HG02943 (cell line): ENCODE measurements around the gene GPR176.
"Not testable (repeated sequence)": the region's sequence is repeated elsewhere in the genome, so short reads cannot be mapped to it uniquely, and the experiment has no call there.

Experiments used
- ATAC-seq: cut with Tn5 transposase; IDR thresholded peaks from one replicate; pipeline ENCODE4 v1.9.1; 2021; ENCODE audit warnings: mild to moderate bottlenecking, low read depth, moderate library complexity; ENCODE audit not compliant: unreplicated experiment

The GPR176 gene

DNA sequence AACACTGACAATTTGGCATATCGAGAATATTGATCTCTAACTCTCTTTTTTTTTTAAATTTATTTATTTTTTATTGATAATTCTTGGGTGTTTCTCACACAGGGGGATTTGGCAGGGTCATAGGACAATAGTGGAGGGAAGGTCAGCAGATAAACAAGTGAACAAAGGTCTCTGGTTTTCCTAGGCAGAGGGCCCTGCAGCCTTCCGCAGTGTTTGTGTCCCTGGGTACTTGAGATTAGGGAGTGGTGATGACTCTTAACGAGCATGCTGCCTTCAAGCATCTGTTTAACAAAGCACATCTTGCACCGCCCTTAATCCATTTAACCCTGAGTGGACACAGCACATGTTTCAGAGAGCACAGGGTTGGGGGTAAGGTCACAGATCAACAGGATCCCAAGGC lies 27.0 kb downstream of the GPR176 start:
- ATAC-seq: not testable (repeated sequence)

- ATAC-seq: no peak
Observed at GRCh38 chr15:39892418-39892817, 27.6 kb downstream of the GPR176 start.

- no peak for ATAC-seq
Observed at GRCh38 chr15:39890621-39891020, 29.4 kb downstream of the GPR176 start.

GRCh38 chr15:39889601-39890000 lies 30.5 kb downstream of the GPR176 start:
- no peak for ATAC-seq

GRCh38 chr15:39888809-39889208 lies 31.3 kb downstream of the GPR176 start:
- no peak for ATAC-seq

DNA sequence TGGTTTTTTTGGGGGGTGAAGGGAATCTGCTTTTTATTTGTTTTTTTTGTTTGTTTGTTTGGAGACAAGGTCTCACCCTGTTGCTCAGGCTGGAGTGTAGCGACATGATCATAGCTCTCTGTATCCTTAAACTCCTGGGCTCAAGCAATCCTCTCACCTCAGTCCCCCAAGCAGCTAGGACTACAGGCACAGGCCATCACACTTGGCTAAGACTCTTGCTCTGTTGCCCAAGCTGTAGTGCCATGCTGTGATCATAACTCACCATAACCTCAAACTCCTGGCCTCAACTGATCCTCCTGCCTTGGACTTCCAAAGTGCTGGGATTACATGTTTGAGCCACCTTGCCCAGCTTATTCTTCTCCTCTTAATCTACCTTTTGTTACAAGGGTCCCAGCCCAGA lies 31.8 kb downstream of the GPR176 start:
- no peak for ATAC-seq

GRCh38 chr15:39887832-39888231 lies 32.2 kb downstream of the GPR176 start:
- no peak for ATAC-seq

DNA sequence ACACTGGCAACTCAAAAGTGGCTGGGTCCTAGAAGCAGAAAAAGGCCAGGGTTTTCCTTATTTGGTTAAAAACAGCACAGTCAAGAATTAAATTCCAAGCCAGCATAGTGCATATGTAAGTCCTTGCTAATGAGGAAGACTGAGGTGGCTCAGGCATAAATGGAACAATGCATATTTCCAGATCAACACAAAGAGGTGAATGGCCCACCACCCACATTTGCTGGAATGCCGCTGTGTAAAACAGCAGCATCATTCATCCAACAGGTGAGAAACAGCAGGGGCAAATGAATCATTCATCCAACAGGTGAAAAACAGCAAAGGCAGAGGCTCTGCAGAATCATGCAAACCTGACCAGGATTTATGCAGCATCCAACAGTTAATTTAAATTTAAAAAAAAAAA lies 32.9 kb downstream of the GPR176 start:
- ATAC-seq: no peak

DNA sequence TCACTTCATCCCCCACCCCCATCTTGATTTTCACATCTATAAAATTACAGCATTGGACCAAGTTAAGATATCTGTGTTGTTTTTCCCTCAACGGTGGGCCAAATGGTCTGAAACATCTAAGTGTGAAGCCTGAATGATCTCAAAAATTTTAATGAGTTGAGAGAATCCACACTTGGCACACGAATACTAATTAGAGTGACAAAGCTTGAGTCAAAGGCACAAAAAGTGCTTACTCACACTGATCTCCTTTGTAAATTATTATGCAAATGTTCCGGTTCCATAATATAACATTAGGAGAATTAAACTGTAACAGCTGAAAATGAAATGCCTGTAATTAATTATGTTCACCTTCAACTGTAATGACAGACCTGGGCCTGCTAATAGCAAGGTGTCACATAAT lies 33.6 kb downstream of the GPR176 start:
- ATAC-seq: no peak

DNA sequence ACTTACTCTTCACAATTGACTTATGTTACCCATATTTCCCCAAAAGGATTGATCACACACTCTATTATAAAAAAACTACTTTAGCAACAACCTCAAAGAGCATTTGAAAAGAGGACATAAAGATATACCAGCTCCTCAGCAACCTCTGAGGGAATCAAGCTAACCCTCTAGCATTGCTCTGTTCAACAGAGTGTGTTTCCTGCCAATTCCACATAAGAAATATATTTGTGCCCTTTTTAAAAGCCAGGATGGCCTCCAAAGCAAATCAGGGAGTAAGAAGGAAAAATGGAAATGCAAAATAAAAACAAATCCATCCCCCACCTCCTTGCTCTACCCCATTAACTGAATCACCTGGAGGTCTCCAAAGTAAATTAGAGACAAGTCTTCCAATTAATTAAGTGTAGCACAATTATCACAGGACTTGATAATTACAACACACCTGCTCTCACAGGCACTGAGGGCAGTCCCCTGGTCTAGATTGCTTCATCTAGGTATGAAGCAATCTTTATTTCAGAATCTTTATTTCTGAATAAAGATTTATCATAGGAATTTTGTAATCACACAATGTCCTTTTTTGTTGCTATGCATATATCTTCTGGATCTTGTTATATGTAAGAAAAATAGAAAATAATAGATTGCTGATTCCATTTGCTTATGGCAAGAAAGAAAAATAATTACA lies 34.8 kb downstream of the GPR176 start:
- no peak for ATAC-seq

GRCh38 chr15:39884351-39884750 lies 35.7 kb downstream of the GPR176 start:
- ATAC-seq: no peak

GRCh38 chr15:39882602-39883001 lies 37.5 kb downstream of the GPR176 start:
- no peak for ATAC-seq

- no peak for ATAC-seq
Observed at GRCh38 chr15:39881790-39882189, 38.3 kb downstream of the GPR176 start.

- no peak for ATAC-seq
Observed at GRCh38 chr15:39880718-39881387, 39.2 kb downstream of the GPR176 start.

GRCh38 chr15:39878406-39878785 lies 41.7 kb downstream of the GPR176 start:
- no peak for ATAC-seq

DNA sequence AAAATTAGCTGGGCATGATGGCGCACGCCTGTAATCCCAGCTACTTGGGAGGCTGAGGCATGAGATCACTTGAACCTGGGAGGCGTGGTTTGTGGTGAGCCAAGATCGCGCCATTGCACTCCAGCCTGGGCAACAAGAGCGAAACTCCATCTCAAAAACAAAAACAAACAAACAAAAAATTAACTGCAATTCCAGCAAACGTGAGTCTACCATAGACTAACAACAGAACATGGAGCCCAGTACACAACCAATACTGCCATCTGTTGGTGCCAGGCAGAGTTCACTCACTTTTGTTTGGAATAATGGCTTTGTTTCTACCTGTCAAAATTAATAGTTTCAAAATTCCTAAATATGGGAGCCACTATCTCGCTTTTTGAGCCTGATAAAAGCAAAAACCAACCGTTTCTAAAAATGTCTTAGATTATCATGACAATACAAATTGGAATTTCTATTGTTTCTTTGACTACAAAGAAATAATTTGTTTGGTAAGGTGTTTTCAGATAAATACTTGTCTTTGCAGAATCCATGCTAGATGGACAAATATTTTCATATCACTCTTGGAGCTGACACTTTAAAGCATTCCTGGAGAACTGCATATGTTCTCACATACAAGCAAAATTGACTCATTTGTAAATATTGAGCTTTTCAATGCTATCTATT lies 45.0 kb downstream of the GPR176 start:
- no peak for ATAC-seq

GRCh38 chr15:39873978-39874377 lies 46.1 kb downstream of the GPR176 start:
- ATAC-seq: no peak

DNA sequence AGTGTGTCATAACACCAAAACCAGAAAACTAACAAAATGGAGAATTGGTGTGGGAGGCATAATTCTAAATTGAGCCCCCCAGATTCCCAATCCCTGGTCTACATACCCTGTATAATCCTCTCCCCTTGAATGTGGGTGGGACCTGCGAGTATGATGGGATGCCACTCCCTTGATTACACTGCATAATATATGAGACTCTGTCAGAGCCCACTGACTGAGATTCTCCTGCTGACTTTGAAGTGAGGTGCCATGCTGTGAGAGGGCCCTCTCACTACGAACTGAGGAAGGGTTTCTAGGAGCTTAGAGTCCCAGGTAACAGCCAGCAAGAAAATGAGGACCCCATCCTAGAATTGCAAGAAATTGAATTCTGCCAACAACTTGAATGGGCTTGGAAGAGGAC lies 49.5 kb downstream of the GPR176 start:
- no peak for ATAC-seq

GRCh38 chr15:39869858-39870515 lies 50.1 kb downstream of the GPR176 start:
- ATAC-seq: no peak

- no peak for ATAC-seq
Observed at GRCh38 chr15:39869254-39869653, 50.8 kb downstream of the GPR176 start.

GRCh38 chr15:39868396-39868795 lies 51.7 kb downstream of the GPR176 start:
- no peak for ATAC-seq
